ENCODE measurements around the gene AGMO.

The AGMO gene

DNA sequence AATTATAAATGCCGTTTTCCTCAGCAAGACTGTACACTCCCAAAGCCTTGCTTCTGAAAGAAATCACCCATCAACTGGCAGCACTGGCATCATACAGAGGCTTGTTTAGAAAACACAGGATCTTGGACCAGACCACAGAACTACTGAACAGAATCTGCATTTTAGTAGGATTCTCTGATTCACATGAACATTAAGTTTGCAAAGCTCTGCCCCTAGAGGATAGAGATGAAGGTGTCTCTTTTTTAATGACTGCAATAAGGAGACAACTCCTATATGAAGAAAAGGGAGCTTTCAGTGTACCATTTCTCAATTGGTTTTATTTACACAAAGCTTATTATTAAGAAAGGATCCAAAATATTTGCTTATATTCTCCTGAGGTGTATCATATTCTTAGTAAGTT lies 172.7 kb downstream of the AGMO start:
- DNase-seq: no peak

DNA sequence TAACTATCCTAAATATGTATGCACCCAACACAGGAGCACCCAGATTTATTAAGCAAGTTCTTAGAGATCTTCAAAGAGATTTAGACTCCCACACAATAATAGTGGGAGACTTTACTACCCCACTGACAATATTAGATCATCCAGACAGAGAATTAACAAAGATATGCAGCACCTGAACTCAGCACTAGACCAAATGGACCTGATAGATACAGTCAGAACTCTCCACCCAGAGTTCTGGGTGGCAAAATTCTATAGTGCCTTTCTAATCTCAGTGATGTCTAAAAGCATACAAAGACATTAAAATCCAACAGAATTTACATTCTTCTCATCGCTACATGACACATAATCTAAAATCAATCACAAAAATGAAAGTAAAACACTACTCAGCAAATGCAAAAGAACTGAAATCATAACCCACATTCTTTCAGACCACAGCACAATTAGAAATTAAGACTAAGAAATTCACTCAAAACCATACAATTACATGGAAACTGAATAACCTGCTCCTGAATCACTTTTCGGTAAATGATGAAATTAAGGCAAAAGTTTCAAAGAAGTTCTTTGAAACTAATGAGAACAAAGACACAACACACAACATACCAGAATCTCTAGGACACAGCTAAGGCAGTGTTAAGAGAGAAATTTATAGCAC lies 183.2 kb downstream of the AGMO start:
- no peak for DNase-seq

GRCh38 chr7:15376600-15376999 lies 185.2 kb downstream of the AGMO start:
- DNase-seq: no peak

DNA sequence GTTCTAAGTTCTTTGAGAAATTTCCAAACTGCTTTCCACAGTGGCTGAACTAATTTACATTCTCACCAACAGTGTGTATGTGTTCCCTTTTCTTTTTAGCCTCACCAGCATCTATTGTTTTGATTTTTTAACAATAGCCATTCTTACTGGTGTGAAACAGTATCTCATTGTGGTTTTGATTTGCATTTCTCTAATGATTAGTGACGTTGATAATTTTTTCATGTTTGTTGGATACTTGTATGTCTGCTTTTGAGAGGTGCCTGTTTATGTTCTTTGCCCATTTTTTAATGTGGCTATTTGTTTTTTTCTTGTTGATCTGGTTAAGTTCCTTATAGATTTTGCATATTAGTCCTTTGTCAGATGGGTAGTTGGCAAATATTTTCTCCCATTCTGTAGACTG lies 191.4 kb downstream of the AGMO start:
- no peak for DNase-seq

DNA sequence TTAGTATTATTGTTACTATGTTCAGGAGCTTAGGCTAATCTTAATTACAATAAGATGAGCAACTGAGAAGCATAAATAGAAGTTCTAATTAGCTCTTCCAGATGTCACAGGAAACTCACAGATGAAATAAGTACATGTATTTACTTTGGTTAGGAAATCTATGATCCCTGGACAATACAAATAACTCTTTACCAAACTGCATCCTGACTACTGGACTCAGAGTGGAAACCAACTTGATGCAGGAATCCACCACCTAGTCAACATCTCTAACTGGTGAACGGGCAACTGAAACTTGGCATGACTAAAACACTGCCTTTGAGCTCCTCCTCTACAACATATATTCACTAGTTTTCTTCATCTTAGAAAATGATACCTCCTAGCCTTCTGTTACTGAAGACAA lies 193.2 kb downstream of the AGMO start:
- DNase-seq: no peak

DNA sequence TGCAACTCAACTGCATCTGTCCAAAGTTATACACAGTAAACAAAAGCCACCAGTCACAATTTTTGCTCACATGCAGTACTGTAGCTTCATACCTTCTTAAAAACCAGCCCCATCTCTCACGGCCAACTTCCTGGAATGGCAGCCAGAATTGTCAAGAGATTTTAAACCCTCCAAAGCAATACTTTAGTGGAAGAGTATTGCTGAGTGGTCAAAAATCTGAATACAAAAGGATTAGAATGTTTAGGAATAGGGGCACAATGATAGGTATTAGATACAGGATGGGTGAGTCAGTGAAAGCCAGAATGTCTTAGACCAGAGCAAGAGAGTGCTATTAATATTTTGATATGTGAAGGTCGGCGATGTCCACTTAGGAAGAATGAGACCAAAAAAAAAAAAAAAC lies 193.9 kb downstream of the AGMO start:
- no peak for DNase-seq

- no peak for DNase-seq
Measured at GRCh38 chr7:15358112-15358511, 203.7 kb downstream of the AGMO start.

DNA sequence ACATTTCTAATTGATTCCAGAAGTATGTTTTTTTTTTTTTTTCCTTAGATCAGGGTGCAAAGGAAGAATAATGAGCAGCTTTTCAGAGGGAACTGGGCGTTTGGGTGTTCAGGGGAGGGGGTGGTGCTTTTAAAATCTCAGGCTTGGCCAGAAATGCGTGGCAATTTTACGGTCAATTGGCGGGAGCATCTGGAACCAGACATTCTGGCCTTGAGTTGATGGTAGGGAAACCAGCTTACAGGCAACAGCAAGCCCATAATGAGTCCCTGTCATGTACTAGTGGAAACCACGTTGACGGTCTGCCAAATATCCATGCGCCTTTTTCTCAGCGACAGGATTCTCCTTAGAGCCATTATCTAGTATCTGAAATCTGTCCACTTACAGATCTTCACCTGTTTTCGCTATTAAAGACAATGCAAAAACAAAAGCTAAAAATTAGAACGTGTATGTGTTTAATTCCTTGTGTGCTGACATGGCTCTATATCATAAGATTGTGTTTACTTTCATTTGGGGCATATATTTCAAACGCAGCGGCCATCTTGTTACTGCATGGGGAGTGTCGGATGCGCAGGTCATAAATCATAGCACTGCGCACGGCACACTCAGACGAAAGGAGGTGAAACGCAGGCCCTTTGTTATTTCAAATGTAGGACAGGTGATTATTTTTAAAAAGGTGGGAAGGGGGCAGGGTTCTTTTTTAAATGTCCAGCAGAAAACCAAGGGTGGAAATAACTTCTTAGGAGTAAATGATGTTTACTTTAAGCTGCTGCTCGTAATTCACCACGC lies 209.2 kb downstream of the AGMO start:
- DNase-seq: no peak

DNA sequence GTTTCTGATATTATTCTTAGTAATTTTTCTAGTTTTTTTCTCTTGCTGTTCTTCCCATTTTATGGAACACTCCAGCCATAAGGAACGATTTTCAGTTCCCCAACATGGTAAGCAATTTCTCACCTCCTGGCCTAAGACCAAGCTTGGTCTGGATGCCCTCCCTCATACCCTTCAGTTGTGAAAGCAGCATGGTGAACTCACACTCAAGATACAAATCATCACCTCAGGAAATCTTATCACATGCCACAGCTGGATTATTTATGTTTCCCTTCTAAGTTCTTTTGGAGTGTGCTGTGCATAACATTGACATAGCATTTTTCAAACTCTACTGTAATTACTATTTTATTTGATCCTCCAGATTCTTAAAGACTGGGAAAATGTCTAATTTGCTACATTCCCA lies 216.6 kb downstream of the AGMO start:
- no peak for DNase-seq

- DNase-seq: no peak
Measured at GRCh38 chr7:15341817-15342216, 220.0 kb downstream of the AGMO start.

GRCh38 chr7:15336146-15336545 lies 225.7 kb downstream of the AGMO start:
- no peak for DNase-seq

GRCh38 chr7:15335390-15335789 lies 226.4 kb downstream of the AGMO start:
- DNase-seq: no peak

GRCh38 chr7:15334536-15335263 lies 227.1 kb downstream of the AGMO start:
- peak; percentile 15 for DNase-seq

DNA sequence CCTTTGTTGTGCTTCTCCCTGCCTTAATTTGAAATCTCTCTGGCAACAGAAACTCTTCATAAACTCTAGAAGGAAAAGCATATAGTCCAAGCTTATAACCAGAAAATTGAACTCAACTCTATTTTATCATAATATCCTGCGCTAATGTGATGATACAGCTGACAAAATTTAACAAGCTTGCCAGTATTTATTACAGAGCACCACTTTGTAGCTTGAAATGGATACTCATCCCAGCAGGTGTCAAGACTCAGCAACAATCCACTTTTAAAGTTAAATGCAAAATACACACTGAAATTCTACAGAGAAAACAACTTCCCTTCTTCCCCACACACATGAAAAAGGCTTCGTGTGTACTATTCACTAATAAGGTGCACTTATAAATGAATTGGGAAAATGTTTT lies 228.9 kb downstream of the AGMO start:
- DNase-seq: peak; percentile 39

GRCh38 chr7:15330943-15331342 lies 230.9 kb downstream of the AGMO start:
- DNase-seq: no peak

- DNase-seq: no peak
Measured at GRCh38 chr7:15327001-15327400, 234.8 kb downstream of the AGMO start.

- peak; percentile 10 for DNase-seq
Measured at GRCh38 chr7:15326044-15326644, 235.7 kb downstream of the AGMO start.

GRCh38 chr7:15323550-15323949 lies 238.3 kb downstream of the AGMO start:
- no peak for DNase-seq

- DNase-seq: peak; percentile 5
Measured at GRCh38 chr7:15317215-15317614, 244.6 kb downstream of the AGMO start.

GRCh38 chr7:15315678-15316077 lies 246.1 kb downstream of the AGMO start:
- no peak for DNase-seq

DNA sequence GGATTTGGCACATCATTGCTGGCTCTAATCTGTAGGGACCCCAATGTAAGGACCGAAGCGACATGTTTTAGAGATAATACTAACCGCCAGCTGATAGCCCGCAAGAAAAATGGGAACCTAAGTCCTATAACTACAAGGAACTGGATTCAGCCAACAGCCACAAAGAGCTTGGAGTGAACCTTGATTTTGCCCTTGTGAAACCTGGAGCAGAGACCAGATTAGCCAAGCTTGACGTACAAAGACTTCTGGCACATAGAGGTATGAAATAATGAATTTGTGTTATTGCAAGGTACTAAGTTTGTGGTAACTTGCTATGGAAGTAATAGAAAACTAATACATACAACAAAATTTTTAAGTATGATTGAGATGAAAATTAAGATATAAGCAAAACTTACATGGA lies 246.9 kb downstream of the AGMO start:
- DNase-seq: no peak

DNA sequence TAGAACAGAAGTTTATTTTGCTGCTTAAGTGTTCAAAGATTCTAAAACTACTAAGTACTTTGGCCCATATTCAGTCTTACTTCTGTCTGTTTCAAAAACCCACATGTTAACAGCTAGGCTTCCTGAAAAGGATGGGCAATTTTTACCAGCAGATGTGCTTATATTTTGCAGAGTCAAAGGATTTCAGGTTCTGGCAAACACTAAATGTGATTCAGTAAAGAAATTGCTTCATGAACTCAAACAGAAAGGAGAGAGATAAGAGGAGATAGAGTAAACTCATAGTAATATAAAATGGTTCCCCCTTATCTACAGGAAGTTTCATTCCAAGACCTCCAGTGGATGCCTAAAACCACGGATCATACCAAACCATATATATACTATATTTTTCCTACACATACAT lies 248.5 kb downstream of the AGMO start:
- no peak for DNase-seq

DNA sequence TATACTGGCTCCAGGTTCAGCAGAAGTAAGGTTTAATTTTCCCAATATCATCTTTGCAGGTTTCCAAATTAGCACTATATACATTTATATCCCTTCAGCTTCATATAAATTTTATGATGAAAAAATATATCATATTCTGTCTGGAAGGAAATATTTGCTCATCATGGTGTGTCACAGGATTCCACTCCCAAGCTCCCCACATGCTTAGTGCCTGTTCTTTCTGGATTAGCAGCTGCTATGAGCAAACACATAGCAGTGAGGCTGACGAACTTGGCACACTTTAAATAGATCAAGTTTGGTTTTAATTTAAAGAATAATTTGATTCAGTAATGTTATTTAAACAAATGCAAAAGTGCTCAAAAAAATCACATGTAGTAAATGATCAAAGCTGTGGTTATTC lies 251.9 kb downstream of the AGMO start:
- DNase-seq: no peak

- no peak for DNase-seq
Measured at GRCh38 chr7:15308821-15309220, 253.0 kb downstream of the AGMO start.

Data from NCI-H1105 (cell line).